D721Med (cell line): ENCODE results near the gene SLC20A1.

Experiments
- DNase-seq: peaks from one replicate; pipeline ENCODE4 v3.0.0; 2011; ENCODE audit warnings: low spot score; ENCODE audit not compliant: insufficient read length
- FAIRE-seq: peaks from 2 replicates; lab custom pipeline; 2011; peaks lifted over from hg19 to GRCh38; lab: Jason Lieb, UNC
- TF ChIP-seq, protein P1 (sequence below): IDR thresholded peaks from 2 replicates; pipeline ENCODE4 v1.5.1; 2012; ENCODE audit warnings: mild to moderate bottlenecking, control low read depth; ENCODE audit not compliant: insufficient read depth; ENCODE audit errors: missing control alignments

SLC20A1 gene

DNA sequence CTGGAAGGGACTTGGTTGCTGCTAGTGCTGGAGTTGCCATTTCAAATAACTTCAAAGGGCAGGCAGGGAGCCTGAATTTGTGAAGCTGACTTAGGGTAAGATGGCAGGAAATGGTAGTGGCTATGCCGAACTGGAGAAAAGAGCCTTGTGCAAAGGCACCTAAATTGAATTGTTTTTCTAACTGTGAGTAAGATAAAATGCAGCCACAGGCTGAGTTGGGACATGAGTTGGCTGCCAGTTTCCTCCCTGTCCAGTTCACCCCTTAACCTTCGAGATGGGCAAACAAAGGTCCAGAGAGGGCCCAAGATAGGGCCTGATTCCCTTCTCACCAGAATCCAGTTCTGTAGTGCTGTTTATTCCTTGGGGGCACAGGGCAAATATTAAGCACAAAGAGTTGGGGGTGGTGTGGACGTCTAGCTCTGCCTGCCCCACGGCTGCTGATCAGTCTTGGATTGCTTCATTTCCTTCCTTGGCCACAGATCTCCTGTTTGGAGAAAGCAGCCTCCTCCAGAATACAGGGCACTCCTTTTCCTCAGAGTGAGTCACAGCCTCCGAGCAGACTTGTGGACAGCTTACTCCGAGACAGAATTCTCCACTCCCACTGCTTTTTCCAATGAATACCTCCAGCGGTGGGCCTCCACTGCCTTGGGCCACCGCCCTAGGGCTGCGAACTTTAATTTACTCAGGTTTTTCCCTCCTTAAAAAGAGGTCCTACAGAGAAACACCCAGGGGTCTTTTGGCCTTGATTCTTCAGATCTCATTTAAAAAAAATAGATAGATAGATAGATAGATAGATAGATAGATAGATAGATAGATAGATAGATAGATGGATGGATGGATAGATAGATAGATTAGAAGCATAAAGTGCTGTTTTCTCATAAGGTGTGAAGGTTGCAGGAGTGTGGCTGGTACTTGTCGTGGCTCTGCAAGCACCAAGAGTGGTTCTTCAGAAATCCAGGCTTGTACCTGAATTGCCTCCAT is 18.4 kb upstream of the SLC20A1 start:
- TF ChIP-seq, protein P1, sequence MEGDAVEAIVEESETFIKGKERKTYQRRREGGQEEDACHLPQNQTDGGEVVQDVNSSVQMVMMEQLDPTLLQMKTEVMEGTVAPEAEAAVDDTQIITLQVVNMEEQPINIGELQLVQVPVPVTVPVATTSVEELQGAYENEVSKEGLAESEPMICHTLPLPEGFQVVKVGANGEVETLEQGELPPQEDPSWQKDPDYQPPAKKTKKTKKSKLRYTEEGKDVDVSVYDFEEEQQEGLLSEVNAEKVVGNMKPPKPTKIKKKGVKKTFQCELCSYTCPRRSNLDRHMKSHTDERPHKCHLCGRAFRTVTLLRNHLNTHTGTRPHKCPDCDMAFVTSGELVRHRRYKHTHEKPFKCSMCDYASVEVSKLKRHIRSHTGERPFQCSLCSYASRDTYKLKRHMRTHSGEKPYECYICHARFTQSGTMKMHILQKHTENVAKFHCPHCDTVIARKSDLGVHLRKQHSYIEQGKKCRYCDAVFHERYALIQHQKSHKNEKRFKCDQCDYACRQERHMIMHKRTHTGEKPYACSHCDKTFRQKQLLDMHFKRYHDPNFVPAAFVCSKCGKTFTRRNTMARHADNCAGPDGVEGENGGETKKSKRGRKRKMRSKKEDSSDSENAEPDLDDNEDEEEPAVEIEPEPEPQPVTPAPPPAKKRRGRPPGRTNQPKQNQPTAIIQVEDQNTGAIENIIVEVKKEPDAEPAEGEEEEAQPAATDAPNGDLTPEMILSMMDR = no peak
- DNase-seq (no peak), FAIRE-seq (no peak)

DNA sequence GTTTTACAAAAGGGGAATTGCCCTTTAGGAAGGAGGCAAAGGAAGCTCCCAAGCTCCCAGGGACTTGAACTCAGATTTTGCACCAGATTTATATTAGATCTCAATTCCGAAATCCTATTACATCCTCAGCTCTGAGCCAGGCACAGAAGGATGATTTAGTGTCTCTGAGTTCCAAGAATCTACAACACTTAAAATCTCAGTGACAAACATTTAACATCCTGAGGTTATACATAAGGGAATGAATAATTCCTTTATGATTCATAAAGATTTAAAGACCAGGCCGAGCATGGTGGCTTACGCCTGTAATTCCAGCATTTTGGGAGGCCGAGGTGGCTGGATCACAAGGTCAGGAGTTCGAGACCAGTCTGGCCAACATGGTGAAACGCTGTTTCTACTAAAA is 16.5 kb upstream of the SLC20A1 start:
- DNase-seq (no peak), FAIRE-seq (no peak)
- TF ChIP-seq, protein P1 = no peak

- FAIRE-seq = no peak
- DNase-seq = no peak
- TF ChIP-seq, protein P1 = no peak
Observed at GRCh38 chr2:112629823-112630222, 15.9 kb upstream of the SLC20A1 start.

DNA sequence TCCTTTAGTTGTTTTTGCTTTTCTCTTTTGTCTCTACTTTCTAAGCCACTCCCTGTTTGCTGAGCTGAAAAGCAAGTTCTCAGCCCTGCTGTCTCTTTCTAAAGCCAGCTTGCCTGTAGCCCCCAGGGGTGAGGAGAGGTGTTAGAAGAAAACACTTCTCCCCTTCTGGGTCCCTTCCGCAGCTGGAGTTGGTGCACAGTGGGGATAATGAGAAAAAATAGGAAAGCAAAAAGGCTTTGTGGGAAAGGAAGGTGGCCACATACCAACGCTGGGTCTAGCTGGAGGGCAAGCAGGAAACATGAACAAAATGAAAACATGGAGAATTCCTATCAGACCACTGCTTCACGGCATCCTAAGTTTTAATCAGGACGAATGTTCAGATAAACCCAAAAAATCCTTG is 15.5 kb upstream of the SLC20A1 start:
- FAIRE-seq = no peak
- TF ChIP-seq, protein P1 = no peak
- no peak for DNase-seq

- FAIRE-seq (no peak), DNase-seq (no peak)
- TF ChIP-seq, protein P1 = no peak
Observed at GRCh38 chr2:112633708-112634107, 12.0 kb upstream of the SLC20A1 start.

DNA sequence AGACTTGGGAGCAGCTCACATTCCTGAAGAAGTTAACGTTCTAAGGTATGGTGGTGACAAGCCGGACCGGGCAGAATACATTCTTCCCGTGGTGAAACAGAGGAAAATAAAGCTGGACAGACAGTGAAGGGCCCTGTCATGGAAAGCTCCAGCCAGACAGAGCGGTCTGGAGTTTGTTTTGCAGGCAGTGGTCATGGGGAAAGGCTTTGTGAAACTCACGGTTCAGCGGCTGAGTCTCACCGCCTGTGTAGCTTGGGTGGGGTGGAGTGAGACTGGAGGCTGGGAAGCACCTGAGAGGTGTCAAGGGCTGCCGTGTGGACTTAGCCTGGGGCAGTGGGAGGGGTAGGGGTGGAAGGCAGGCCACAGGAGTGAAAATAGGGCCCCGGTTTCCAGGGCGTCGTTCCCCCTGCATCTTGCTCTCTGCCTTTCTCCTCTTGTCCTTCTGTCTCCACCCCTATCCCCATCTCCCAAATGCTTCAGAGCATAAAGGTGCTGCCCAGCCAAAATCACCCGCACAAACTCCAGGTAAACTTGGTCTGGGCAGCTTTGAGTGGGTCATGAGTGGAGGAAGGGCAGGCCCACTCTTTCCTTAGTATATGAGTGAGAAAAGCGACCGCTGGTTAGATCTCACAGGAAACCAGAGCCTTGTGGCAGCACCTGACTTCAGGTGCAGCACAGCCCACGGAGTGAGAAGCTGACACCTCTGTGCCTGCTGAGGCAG is 11.4 kb upstream of the SLC20A1 start:
- DNase-seq (no peak), FAIRE-seq (no peak)
- TF ChIP-seq, protein P1 = no peak
